ENCODE results near the gene FXYD7. TPM values are rescaled to one million over a fixed set of nuclear protein-coding genes. Genes with fewer than 3 reads are reported as not detected.

The FXYD7 gene
- polyA plus RNA-seq, 4 donors, result 0.82 to 6.6 (median 1.3) TPM

- DNase-seq (ENCODE audit: low read depth in 4 of 4, low spot score in 3 of 4), result no peak
These were observed 19.6 kb downstream of the FXYD7 start for GRCh38 chr19:35162471-35163326.

DNA sequence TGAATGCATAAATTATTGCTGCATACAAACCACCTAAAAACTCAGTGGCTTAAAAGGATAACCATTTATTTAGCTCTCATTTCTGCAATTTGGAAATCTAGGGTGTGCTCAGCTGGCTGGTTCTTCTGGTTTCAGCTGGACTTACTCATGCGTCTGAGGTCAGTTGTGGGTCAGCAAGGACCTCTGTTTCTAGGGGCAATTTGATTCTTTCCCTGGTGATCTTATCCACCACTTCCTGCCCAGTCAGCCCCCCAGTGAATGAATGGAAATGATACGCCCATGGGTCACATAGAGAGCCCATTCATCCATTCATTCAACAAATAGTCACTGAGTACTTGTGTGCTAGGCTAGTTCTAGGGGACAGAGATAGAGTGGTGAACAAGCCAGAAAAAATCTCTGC lies 21.4 kb downstream of the FXYD7 start:
- DNase-seq (ENCODE audit: low read depth in 4 of 4, low spot score in 3 of 4), result no peak

- DNase-seq (ENCODE audit: low read depth in 4 of 4, low spot score in 3 of 4), result no peak
These were observed 22.4 kb downstream of the FXYD7 start for GRCh38 chr19:35165200-35166058.

GRCh38 chr19:35166100-35167063 lies 23.3 kb downstream of the FXYD7 start:
- no peak for DNase-seq (ENCODE audit: low read depth in 4 of 4, low spot score in 3 of 4)

DNA sequence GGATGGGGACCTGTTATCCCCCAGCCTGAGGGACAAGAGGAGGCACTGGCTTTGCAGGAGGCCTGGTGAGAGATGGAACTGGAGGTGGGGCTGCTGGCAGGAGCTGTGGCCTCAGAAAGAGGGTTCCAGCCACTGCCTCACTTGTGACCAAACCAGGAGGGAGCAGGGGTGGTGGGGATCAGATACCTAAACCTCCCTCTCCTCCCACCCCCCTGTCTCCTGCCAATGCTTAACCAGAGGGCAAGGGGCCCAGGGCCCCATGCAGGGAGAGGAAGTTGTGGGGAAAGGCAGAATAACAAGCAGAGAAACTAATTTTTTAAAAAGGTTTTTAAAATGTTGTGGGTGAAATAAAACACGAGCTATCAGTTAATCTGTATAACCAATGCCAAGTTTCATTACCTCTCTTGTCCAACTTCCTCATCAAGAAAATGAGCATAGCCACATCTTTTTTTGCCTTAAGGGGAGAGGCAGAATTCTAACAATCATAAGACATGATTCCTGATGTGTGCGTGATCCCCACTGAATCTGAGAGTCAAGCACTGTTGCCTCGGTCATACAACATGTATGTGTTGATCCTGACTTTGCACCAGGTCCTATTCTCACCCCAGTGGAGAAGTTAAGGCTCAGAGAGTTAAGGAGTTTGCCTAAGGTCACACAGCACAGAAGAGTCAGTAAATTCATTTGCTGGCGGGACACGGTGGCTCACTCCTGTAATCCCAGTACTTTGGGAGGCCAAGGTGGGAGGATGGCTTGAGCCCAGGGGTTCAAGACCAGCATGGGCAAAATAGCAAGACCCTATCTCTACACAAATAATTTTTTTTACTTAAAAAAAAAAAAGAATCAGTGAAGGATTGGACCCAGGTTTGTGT lies 24.4 kb downstream of the FXYD7 start:
- DNase-seq (ENCODE audit: low read depth in 4 of 4, low spot score in 3 of 4), result no peak

GRCh38 chr19:35168196-35168595 lies 25.1 kb downstream of the FXYD7 start:
- DNase-seq (ENCODE audit: low read depth in 4 of 4, low spot score in 3 of 4), result no peak

DNA sequence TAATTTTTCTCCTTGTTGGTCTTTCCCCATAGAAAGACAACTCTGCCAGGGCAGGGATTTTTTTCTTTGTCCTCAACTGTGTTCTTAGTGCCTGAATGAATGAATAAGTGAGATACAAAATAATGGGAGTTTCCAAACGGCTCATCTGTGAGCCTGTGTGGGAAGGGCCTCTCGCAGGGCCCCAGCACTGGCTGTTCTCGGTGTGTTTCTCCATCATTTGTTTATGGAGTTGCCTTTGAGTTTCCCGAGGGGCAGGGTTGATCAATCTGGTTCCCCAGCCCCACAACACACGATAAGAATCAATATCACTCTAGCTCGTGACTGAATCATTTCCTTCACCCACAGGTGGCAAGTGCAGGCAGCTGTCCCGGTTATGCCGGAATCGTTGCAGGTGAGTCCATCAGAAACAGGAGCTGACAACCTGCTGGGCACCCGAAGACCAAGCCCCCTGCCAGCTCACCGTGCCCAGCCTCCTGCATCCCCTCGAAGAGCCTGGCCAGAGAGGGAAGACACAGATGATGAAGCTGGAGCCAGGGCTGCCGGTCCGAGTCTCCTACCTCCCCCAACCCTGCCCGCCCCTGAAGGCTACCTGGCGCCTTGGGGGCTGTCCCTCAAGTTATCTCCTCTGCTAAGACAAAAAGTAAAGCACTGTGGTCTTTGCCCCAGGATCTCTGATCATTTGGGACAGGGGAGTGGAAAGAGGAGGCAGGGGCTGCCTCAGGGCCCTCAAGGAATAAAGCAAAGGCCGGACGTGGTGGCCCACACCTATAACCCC lies 26.4 kb downstream of the FXYD7 start:
- DNase-seq (ENCODE audit: low read depth in 4 of 4, low spot score in 3 of 4), result no peak

DNA sequence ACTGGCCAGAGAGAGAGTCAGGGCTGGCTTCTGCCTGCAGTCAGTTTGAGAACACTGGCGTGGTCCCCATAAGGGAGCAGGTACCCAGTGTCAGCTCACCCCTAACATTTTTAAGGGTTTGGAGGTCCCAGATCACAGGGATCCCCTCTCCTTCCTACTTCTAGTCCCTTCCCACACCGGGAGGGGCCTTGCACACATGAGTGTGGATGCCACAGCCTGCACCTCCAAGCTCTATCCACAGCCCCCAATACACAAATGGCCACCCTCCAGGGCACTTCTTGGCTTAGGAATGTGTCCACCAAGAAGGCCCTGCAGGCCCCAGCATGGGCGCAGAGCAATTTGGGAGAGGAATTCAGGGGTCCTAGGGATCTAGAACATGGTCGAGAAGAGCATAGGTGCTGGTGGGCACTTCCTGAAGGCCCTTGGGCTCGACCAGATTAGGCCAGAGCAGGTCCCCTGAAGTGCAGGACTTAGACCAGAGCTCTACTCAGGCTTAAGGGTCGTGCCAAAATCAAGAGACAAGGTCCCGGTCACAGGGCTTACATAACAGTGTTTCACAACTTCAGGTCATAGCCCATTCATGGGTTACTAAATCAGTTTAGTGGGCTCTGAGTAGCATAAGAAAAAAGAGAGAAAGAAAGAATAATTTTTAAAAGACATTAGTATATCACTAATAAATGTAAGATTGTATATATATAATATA lies 27.5 kb downstream of the FXYD7 start:
- no peak for DNase-seq (ENCODE audit: low read depth in 4 of 4, low spot score in 3 of 4)

DNA sequence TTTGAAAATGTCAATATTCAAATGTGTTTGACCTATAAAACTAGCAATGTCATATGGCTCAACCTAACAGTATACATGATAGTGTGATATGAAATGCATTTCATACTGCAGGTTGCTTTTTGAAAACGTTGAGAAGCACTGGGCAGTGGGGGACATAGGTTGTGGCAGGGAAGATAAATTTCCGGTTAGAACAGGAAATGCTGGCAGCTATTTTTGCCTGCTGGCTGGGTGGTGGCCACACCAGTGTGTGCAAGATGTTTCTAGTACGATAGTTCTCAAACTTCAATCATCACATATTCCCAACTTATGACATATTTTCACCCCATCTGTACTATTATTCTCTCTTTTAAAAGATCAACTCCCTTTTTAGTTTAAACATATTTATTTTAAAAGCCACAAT lies 28.7 kb downstream of the FXYD7 start:
- DNase-seq (ENCODE audit: low read depth in 4 of 4, low spot score in 3 of 4), result no peak

GRCh38 chr19:35174226-35174625 lies 31.2 kb downstream of the FXYD7 start:
- no peak for DNase-seq (ENCODE audit: low read depth in 4 of 4, low spot score in 3 of 4)

DNA sequence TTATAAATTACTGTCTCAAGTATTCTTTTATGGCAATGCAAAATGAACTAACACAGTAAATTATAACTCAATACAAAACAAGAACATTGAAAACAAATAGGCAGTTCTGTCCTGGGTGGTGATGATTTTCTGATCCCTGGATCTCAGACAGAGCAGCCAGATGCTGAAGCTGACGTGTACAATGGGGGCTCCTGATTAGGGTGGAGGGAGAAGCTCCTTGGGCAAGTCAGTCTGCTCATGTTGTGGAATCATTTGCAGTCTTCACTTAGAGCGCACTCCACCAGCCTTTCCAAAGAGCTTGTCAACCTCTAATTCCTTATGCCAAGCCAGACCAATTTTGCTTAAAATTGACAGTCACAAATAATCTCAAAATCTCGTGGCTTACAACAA lies 33.1 kb downstream of the FXYD7 start:
- no peak for DNase-seq (ENCODE audit: low read depth in 4 of 4, low spot score in 3 of 4)

DNA sequence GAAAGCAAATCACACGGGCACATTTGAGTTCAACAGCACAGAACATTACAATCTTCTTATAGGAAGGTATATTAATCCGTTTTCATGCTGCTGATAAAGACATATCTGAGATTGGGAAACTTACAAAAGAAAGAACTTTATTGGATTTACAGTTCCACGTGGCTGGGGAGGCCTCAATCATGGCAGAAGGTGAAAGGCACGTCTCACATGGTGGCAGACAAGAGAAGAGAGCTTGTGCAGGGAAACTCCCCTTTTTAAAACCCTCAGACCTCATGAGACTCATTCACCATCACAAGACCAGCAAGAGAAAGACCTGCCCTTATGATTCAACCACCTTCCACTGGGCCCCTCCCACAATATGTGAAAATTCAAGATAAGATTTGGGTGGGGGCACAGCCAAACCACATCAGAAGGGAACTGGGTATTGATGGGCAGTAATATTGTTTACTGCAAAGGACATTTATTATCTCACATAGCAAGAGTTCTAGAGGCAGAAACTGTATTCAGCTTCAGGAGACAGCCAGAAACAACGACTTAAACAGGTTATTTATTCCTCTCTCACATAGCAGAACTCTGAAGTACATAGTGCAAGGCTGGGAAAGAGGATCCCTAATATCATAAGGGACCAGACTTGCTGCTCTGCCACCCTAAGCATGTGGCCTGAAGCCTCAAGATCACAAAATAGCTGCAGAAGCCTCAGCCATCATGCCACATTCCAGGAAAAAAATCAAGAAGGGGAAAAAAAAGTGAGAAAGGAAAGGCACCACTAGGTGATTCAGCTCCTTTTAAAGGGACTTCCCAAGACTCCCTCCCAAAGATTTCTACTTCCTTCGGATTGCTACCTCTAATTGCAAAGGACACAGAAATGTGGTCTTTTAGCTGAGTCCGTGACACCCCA lies 34.6 kb downstream of the FXYD7 start:
- no peak for DNase-seq (ENCODE audit: low read depth in 4 of 4, low spot score in 3 of 4)

DNA sequence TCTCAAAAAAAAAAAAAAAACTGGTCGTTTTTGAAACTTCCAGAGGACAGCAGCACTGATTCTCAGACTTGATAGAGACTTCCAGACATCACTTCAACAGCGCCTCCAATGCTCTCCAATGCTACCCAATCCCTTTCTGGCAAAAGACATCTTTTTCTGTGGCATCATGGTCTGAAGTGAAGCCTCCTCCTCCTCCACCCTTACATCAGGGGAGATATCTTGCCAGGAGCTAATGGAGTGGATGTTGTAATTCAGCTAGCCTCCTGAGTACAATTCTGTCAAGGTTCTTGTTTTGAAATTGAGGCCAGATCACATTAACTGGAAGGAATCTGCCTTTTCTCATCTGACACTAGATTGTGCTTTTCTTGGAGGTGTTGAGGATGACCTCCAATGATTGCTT lies 35.6 kb downstream of the FXYD7 start:
- DNase-seq (ENCODE audit: low read depth in 4 of 4, low spot score in 3 of 4), result no peak

- no peak for DNase-seq (ENCODE audit: low read depth in 4 of 4, low spot score in 3 of 4)
These were observed 36.8 kb downstream of the FXYD7 start for GRCh38 chr19:35179830-35180229.

- no peak for DNase-seq (ENCODE audit: low read depth in 4 of 4, low spot score in 3 of 4)
These were observed 38.3 kb downstream of the FXYD7 start for GRCh38 chr19:35181387-35181786.

DNA sequence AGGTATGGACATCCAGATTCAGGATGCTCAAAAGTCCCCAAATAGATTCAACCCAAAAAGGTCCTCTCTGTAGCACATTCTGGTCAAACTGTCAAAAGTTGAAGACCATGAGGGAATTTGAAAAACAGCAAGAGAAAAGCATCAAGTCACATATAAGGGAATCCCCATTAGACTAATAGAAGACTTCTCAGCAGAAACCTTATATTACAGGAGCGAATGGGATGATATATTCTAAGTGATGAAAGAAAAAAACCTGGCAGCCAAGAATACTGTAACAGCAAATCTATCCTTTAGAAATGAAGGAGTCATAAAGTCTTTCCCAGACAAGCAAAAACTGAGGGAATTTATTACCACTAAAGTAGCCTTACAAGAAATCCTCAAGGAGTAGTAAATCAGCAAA lies 41.2 kb downstream of the FXYD7 start:
- DNase-seq (ENCODE audit: low read depth in 4 of 4, low spot score in 3 of 4), result no peak

DNA sequence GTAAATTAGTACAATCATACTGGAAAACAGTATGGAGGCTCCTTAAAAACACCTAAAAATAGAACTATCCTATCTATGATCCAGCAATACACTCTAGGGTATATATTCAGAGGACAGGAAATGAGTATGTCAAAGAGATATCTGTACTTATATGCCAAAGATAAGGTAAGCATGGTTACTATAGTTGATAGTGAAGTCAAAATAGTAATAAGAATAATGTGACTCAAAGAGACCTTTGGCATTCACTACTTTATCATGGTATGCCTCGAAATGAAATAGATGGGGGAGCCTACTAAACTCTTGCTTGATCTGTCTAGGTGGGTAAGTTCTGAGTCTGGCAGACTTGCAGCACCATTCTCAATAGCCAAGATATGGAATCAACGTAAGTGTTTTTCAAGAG lies 41.8 kb downstream of the FXYD7 start:
- no peak for DNase-seq (ENCODE audit: low read depth in 4 of 4, low spot score in 3 of 4)
